Left colon (tissue), 2 donors: ENCODE results near the gene TNRC6C. TPM values are rescaled to one million over a fixed set of nuclear protein-coding genes. Genes with fewer than 3 reads are reported as not detected.
A peak's percentile ranks its signal among the peaks of the same experiment; 100 is the strongest.
"Not testable (repeated sequence)": the region's sequence is repeated elsewhere in the genome, so short reads cannot be mapped to it uniquely, and the experiment has no call there.

Source experiments
- ATAC-seq: fragments of 200-7000 bp; cut with Tn5 transposase; one replicate; pipeline ENCODE4 v1.9.1; 2020; ENCODE audit warnings: mild to moderate bottlenecking, moderate library complexity
- DNase-seq, 2 donors: peaks; one replicate each; pipeline ENCODE4 v3.0.0-alpha.2; 2020
- intact Hi-C, 2 donors: fragments of 100-400 bp; cut with DNase I in 1 of 2; cut with micrococcal nuclease in 1 of 2; formaldehyde crosslinking; loops; one replicate each; pipeline versions ENCODE4 v1.11.2 to v1.14.0; 2022; cut with DNase I, micrococcal nuclease
- total RNA-seq, 2 donors: library from RNA; stranded (reverse); fragmentation: NEBNext Ultra II Directional; extraction: Animal tissue kit (Norgen Biotek cat#: 25700); gene quantifications; one replicate each; pipeline ENCODE4 v1.2.1, GENCODE V29; 2021
- donor health status: DM: no; HTN: no; CAD: no.
- donor health status: DM: yes; HTN: yes; CAD: no.

The TNRC6C gene
- total RNA-seq, 2 donors from 2014 or later: 13.2 to 18.2 TPM

DNA sequence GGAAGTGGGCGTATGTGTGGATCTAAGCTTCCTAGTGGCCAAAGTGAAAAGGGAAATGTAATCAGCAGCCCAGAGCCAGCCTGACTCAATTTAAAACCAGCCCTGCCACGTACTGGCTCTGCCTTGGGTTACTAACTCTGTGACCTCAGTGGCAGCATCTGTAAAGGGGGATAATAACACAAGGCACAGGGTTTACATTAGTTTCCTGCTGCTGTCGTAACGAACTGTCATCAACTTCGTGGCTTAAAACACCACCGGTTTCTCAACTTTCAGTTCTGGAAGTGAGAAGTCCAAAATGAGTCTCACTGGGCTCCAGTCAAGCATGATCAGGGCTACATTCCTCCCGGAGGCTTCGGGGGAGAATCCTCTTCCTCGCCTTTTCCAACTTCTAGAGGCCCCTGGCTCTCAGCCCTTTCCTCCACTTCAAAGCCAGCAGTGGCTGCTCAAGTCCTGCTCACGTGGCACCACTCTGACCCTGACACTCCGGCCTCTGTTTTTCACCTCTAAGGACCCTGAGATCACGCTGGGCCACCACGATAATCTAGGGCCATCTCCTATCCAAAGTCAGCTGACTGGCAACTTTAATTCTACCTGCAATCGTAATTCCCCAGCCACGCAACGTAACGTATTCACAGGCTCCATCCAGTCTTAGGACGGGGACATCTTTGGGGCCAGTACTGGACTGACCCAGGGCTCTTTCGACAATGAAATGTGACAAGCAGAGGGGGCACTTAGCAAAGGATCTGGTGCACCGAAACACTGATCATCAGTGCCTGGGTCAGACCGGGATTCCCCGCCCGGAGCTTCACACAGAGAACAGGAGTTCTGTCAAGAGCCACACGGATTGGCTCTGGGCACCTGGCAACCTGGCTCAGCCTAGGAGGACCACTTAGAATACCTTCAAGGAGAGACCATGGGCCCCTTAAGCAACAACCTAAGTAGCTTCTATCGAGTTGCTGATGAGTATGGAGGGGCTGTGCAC lies 155.6 kb downstream of the TNRC6C start:
- ATAC-seq (no peak), DNase-seq (no peak)
- intact Hi-C loops: loop anchor here (10.0 kb wide), 2 partner anchors 61 to 131 kb away; no protein-coding TSS in a partner anchor

DNA sequence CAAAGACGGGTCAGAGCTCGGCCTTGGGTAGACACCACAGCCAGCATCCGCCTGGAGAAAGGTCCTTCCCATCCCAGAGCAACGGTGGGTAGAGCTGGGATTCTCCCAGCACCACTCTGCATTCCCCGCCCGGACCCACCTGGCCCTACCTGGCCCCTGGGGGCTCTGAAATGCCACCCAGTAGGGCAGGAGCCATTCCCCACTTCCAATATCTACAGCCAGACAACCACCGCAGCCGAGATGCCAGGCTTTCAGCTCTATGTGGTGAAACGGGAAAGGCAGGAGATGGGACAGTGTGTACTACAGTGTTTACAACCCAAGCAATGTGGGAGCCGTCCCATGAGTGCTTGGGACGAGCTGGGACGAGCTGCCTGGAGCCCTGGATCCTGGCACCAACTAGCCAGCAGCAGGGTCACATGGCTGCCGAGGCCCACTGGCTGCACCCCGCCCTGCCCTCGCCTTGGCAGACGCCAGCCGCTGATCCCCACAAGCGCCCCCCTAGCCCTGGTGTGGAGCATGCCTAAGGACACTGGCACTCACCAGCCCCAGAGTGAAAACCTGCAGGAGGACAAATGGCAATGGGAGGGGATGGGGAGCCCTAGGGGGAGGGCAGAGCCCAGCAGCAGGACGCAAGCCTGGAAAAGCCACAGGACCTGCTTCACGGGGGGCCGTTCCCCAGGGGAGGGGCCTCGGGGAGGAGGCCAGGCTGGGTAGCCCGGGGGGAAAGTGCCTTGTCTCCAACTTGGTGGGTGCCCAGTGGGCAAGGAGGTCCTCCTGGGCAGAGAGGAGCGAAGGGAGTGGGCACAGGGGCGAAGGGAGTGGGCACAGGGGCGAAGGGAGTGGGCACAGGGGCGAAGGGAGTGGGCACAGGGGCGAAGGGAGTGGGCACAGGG lies 156.6 kb downstream of the TNRC6C start:
- DNase-seq (no peak), ATAC-seq (no peak)
- intact Hi-C loops: loop anchor here (5.0 to 10.0 kb wide), 3 partner anchors 60 to 130 kb away; no protein-coding TSS in a partner anchor

DNA sequence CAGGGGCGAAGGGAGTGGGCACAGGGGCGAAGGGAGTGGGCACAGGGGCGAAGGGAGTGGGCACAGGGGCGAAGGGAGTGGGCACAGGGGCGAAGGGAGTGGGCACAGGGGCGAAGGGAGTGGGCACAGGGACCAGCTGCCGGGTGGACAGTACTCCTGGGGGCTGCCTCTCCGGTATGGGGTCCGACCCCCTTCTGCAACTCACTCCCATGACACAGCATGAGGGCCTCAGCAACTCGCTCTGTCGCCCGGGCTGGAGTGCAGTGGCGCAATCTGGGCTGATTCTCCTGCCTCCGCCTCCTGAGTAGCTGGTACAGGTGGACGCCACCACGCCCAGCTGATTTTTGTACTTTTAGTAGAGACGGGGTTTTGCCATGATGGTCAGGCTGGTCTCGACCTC lies 157.3 kb downstream of the TNRC6C start:
- not testable (repeated sequence) for ATAC-seq
- intact Hi-C loops: loop anchor here (5.0 to 10.0 kb wide), 3 partner anchors 59 to 129 kb away; no protein-coding TSS in a partner anchor

DNA sequence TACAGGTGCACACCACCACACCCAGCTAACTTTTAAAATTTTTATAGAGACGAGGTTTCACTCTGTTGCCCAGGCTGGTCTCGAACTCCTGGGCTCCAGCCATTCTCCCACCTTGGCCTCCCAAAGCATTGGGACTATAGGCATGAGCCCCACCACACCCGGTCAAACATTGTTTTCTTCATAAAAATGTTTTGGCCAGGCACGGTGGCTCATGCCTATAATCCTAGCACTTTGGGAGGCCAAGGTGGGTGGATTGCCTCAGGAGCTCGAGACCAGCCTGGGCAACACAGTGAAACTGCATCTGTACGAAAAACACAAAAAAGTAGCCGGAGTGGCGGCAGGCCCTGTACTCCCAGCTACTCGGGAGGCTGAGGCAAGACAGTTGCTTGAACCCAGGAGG lies 157.9 kb downstream of the TNRC6C start:
- DNase-seq: no peak
- no peak for ATAC-seq
- intact Hi-C loops: loop anchor here (5.0 to 10.0 kb wide), 3 partner anchors 58 to 128 kb away; no protein-coding TSS in a partner anchor

More for the DNA sequence above, 157.3 kb downstream of the TNRC6C start:
- DNase-seq: not testable (repeated sequence)

DNA sequence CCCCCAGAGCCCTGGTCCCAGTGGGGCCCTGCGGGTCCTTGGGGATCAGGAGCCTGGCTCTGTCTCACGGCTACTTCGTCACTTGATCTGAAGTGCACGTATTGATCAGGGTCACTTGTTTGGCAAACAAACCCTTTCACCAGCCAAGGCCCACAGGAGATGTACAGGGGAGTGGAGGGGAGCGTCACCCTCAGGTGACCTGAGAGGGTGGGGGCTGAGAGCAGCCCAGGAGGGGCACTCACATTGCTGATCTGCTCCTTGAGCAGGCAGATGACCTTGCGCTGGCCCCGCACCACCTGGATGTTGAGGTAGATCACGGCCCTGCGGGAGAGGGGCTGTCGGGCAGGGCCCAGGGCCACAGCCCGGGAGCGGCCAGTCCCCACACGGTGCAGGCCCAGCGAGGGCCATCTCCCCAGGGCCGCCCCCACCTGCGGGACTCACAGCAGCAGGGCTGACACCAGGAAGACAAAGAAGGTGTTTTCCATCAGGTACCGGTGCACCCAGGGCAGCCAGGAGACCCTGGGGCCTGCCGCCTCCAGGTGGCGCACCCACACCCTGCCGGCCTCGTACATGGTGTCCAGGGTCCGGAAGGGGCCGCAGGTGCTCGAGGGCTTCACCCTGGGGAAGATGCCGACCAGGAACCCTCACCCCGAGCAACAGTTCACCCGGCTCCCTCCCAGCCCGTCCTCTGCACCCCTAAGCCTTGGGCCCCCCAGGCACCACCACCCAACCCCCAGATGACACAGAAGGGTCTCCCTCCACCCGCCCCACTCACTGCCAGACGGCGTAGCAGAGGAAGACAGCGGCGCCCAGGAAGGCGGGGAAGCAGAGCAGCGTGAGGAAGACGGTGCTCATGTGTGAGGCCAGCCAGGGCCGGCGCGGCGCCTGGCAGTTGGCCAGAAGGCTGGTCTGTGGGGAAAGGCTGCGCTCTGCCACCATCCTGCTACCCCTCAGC lies 158.8 kb downstream of the TNRC6C start:
- ATAC-seq (peak; percentile 60), DNase-seq (peak in 1 of 2 donors; percentile 63)
- intact Hi-C loops: loop anchor here (5.0 to 10.0 kb wide), 3 partner anchors 57 to 127 kb away; no protein-coding TSS in a partner anchor

DNA sequence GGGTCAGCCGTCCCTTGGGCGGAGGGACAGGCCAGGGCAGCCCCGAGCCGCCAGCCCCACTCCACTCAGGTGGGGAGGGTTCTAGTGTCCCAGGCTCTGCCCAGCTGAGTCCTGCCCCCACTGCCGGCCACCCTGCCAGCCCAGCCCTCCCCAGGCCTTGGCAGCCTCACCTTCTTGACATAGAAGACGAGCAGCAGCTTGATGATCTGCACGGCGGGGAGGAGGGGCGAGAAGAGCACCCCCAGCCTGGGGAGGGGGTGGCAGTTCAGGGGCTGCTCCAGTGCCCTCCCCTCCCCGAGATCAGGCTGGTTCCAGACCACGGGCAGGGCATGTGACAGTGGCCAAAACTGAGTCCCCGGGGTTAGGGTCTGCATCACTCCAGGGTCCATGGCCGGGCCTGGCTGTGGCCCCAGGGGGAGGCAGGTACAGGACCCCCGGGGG lies 160.3 kb downstream of the TNRC6C start:
- intact Hi-C loops: loop anchor here (5.0 to 10.0 kb wide), 3 partner anchors 56 to 126 kb away; no protein-coding TSS in a partner anchor
- no peak for ATAC-seq
- no peak for DNase-seq

DNA sequence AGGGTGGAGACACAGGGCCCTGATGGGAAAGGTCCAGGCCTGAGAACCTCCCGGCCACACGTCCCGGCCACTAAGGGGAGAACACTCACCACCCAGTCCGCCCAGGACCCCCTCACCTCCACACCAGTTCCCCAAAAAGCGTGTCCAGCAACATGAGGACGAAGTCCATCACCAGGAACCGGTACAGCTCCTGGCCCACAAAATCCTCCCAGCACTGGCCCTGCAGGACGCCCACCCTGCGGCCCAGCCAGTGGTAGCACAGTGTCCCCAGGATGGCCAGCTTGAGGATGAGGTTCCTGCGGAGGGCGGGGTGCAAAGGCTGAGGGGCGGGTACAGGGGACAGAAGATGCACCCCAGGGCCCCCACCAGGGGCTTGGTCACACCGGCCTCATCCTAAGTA lies 162.0 kb downstream of the TNRC6C start:
- intact Hi-C loops: no loop called here

DNA sequence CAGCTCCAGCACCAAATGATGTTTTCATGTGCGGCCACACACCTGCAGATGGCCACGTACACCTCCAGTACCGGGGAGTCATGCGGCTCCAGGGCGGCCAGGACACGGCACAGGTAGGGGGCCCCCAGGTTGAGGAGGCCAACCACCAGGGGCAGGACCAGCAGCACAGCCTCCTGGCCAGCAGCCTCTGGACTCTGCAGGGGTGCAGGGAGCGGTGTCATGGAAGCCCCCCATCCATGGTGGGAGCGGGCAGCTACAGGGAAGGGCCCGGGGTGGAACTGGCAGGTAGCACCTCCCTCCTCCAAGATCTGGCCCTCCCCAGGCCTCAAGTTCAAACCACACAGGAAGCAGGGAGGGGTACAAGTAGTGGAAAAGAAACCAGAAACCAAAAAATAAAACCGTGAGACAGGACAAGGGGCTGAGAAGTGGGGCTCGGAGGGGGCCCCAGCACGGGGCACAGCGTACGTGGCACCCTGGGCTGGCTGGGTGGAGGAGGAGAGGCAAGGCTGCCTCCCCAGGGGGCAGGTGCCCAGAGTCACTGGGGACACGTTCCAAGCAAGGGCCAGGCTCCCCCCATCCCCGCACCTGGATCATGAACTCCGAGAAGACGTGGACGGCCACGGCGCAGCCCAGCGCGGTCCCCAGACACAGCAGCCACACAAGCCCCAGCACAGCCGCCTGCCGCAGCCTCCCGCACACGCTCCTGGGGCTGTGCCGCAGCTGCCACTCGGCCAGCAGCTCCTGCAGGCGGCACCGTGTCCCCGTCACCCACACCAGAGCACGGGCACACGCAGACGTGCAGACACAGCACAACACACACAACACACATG lies 162.7 kb downstream of the TNRC6C start:
- intact Hi-C loops: no loop called here
- no peak for DNase-seq
- no peak for ATAC-seq

More for the DNA sequence above, 162.0 kb downstream of the TNRC6C start:
- DNase-seq: no peak
- ATAC-seq: no peak

DNA sequence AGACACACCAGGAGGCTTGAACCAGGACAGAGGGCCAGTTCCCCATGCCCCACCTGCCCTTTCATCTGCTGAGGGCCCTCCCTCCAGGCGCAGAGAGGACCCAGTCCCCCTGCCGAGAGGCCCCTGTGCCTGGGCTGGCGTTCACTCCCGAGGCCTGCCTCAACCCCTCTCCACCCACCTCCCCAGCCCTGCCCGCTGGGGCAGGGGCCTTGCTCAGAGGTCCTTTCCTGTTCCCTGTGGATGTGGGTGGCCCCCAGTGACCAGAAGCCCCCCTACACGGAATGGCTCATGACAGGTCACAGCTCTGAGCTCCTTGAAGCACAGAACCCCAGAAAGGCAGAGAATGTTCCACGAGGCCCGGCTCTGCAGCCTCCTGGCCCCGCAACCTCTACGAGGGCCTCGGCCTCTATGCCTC lies 163.3 kb downstream of the TNRC6C start:
- no peak for ATAC-seq
- intact Hi-C loops: no loop called here
- no peak for DNase-seq

DNA sequence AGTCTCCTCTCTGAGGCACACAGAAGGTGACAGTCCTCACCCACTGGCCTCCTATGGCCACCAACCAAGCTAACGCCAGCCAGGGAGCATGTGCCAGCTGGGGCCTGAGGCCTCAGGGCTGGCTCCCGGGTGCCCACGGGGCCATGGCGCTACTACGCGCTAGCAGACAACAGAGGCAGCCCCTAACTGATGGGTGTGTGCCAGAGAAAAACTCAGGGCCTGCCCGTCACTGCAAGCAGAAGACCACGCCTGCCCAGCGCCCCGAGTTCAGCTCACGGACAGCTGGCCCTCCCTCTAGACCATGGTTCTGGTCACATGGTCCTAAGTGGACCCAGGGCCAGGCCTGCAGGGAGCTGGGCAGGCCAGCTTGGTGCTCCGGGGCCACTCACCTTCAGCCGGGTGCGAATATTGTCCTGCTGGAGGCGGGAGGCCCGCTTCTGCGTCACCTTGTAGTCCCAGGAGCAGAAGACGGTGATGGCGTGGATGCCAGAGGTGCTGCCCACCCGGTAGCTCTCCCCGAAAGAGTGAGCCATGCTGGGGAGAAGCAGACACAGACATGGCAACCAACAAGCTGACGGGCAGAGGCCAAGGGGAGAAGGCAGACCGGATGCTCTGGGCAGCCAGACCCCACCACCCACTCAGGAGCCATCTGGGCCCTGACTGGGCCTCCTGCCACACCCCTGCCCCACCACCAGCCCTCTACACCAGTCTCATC lies 163.9 kb downstream of the TNRC6C start:
- DNase-seq (no peak), ATAC-seq (no peak)
- intact Hi-C loops: no loop called here

DNA sequence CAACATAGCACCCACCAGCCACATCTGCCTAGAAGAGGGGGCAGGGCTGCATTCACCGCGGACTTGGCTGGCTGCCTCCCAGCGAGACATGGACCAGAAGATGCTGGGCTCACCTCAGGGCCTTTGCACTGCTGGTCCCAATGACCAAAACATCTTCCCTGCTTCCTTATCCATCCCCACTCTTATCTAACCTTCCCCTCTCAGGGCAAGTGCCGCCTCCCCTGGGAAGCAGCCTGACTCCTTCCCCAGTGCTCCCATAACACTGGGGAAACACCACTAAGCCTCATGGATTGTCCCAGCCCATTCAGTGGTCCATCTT lies 164.4 kb downstream of the TNRC6C start:
- DNase-seq: no peak
- intact Hi-C loops: no loop called here
- no peak for ATAC-seq

DNA sequence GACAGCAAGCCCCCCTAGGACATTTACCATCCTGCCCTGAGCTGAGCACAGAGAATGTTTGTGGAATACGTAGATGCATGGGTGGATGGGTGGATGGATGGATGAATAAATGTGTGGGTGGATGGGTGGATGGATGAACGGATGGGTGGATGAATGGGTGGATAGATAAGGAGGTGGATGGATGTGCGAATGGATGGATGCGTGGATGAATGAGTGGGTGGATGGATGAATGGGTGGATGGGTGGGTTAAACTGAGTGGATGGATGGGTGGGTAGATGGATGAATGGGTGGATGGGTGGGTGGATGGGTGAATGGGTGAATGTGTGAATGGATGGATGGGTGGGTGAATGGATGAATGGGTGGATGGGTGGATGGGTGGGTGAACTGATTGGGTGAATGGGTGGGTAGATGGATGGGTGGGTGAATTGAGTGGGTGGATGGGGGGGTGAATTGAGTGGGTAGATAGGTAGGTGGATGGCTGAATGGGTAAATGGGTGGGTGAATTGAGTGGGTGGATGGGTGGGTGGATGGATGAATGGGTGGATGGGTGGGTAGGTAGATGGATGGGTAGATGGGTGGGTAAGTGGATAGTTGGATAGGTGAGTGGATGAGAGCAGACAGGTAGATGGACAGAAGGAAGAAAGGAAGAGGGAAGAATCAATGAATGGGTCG lies 164.9 kb downstream of the TNRC6C start:
- intact Hi-C loops: no loop called here
- no peak for ATAC-seq

DNA sequence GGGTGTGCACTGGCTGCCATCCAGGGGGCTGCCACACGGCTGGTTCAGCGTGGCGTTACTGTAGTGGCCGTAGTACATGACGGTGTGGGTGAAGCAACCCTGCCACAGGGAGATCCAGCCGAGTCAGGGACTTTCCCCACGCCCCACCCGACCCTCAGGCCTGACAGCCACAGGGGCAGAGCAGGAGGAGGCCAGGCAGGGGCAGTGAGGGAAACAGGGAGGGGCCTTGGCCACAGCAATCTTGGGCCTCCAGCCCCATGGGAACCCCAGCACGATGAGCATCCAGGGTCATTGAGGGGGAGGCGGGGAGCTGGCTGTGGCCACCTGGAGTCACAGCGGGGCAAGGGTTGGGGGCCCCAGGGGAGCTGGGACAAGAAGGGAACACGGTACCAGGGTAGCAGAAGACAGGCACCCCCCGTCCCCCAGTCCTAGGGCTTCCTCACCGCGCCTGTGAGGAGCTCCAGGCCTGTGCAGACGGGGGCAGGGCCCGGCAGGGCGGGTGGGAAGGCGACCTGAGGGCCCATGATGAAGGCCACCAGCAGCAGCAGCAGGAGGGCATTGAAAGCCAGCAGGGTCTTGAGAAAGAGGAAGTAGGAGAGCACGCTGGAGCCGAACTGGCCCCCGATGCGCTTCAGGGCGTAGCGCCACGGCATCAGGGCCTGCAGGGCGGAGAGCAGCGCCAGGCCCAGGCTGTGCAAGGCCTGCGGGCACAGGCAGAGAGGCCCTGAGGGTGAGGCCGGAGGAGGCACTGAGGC lies 165.8 kb downstream of the TNRC6C start:
- DNase-seq (peak in 1 of 2 donors; percentile 32), ATAC-seq (no peak)
- intact Hi-C loops: no loop called here

More for the DNA sequence above, 164.9 kb downstream of the TNRC6C start:
- DNase-seq: no peak

DNA sequence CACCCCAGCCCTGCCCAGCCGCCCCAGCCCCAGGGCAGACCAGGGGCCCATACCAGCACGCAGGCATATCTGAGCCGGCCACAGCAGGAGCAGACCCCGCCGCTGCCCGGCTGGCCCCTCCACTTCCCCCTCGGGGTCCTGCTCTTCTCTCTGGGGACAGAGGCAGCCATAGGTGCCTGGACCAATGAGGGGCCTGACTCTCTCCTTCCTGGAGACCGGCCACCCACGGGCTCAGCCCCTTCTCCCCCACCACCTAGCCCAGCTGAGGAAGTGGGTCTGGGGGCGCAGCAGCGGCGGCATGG lies 166.3 kb downstream of the TNRC6C start:
- no peak for DNase-seq
- intact Hi-C loops: no loop called here
- ATAC-seq: no peak

DNA sequence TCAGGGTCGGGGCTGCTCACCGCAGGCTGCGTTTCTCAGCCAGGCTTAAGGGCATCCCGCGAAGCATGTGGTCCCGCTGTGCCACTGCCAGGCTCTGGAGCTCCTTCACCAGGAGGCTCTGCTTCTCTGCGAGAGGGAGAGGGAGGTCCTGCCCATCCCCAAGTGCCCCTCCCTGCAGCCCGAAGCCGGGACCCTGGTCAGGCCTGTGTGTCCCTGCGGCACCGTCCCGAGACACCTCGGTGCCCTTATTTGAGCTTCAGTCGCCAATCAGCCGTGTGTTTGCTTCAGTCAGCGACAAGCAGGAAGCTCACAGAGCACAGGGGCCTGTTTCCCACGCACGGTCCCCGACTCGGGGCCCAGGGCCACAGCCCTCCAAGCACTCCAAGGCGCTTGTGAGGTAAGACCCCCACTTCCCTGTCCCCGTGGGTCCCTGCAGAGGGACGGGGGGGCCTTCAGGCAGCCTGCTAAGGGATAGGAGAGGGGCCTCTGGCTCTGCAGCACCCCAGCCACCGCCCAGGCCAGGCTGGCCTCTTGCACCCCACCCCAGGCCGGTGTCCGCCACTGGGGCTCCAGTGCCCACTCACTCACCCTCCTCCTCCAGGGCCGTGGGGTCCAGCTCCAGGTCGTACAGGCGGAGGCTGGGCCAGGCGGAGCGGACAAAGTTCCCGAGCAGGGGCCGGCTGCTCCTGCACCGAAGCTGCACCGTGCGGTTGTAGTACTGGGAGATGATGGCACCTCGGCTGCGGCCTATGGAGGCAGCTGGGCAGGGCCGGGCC lies 166.8 kb downstream of the TNRC6C start:
- intact Hi-C loops: no loop called here
- no peak for DNase-seq

More for the DNA sequence above, 166.8 kb downstream of the TNRC6C start:
- no peak for ATAC-seq
